HG02798 (cell line): ENCODE data around the gene GALNT14.
A peak's percentile ranks its signal among the peaks of the same experiment; 100 is the strongest.

Source experiments
- ATAC-seq: cut with Tn5 transposase; IDR thresholded peaks from one replicate; pipeline ENCODE4 v1.9.1; 2021; ENCODE audit warnings: mild to moderate bottlenecking; ENCODE audit not compliant: unreplicated experiment, poor library complexity

The GALNT14 gene

DNA sequence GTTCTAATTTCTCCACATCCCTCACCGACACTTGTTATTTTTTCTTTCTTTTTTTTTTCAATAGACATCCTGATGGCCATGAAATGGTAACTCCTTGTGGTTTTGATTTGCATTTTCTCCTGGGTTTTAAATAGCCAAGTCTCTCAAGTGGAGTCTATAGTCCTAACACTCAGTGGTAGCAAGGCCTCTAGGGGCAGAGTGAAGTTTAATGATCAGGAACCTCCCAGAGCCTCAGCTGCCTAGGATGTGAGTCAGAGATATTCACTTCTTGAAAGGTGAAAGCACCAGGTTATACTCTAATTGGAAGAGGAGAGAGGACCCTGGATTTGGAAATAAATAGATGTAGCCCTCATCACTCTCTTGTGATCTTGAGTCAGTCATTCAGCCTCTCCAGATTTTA, 268.3 kb downstream of the GALNT14 start:
- no peak for ATAC-seq

DNA sequence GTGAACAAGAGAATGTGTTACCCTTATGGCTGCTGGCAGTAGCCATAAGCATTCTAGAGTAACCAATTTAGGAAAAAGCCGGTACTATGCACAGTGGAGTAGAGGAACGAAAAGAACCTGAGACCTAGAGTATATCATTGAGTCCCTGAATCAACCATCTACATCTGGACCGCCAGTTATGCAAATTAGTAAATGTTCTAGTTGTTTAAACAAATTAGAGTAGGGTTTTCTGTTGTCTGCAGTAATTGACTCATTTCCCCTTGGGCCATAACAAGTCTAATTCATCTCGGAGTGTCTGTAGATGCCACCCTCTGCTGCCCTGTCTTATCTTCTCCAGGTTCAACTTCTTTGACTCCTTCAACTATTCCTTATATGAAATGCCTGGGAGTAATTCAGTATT, 270.9 kb downstream of the GALNT14 start:
- ATAC-seq = no peak

DNA sequence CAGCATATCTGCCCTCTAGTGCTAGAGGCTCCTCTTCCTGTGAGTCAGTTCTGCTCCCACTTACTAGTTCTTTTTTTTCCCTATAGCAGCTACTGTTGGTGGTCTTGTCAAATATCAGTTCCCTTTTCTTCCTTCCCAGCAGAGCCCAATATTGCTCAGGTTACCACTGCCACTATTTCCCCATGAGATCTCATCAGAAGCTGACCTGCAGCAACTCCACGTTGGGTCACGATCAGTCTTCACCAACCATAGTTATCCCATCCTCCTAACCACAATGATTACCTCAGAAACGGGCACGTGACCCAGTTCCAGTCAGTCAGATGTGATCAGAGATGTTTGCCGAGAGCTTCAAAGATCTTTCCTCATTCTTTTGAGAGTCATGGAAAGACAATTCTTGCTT, 271.3 kb downstream of the GALNT14 start:
- no peak for ATAC-seq

DNA sequence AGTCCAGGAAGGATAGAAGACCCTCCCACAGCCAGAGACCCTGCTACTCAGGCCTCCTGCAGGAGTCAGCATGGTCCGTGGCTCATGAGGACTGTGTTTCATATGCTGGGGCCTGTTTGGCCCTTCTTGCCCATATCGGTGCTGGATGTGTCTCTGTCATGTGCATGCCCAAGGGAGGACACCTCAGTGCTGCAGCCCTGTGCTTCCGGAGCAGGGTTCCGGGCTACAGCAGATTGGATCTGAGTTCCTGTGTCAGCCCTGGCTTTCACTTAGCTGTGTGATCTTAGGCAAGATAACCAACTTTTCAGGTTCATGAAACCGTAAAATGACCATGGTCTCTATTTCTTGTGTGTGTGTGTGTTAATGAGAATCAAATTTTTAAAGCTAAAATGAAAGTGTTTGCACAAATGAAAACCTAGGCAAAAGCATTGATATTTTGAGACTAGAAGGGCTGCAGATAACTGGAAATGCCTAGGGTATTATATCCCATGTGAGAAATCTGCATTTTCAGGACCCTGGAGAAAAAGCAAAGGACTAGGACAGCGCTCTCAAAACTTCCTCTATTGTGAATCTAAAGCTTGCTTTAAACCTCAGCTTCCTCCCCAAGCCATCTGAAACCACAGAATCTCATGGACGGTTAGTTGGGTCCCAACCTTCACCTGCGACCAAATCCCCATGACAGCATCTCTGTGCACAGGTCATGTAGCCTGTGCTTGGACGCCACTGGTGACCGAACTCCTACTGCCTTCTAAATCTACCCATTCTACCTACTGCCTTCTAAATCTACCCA, 272.2 kb downstream of the GALNT14 start:
- no peak for ATAC-seq

DNA sequence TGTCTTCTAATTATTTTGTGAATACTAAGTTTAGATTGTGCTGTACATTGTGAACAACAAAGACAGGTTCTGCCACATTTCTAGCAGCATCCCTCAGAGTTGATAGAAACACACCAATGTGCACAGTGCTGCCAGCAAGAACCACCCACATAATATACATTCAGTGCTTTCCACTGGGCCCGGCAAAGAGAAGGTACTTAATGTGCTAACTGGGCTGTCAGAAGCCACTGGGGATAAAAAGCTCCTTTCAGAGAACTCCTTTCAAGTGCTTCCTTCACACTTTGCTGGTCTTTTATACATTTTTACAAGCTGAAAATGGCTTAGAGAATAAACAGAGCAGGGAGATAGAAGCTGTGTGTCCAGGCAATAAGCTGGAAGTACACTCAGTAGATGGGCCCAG, 273.0 kb downstream of the GALNT14 start:
- no peak for ATAC-seq

DNA sequence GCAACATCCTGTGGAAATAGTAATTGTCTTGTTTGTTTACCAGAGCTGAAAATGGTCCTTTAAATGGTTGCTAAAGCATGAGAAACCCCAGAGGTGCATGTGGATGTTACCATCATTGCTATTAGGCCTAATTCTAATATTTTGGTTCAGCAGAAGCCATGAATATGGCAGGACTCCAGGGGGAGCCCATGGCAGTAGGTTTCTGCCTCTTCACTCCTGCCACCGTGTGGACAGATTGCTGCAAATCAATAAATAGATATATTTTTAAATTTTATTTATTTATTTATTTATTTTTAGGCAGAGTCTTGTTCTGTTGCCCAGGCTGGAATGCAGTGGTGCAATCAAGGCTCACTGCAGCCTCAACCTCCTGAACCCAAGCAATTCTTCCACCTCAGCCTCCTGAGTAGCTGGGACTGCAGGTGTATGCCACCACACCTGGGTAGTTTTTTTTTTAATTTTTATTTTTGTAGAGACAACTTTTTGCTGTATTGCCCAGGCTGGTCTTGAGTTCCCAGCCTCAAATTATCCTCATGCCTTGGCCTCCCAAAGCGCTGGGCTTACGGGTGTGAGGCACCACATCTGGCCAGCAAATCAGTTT, 276.1 kb downstream of the GALNT14 start:
- peak; percentile 75 for ATAC-seq

DNA sequence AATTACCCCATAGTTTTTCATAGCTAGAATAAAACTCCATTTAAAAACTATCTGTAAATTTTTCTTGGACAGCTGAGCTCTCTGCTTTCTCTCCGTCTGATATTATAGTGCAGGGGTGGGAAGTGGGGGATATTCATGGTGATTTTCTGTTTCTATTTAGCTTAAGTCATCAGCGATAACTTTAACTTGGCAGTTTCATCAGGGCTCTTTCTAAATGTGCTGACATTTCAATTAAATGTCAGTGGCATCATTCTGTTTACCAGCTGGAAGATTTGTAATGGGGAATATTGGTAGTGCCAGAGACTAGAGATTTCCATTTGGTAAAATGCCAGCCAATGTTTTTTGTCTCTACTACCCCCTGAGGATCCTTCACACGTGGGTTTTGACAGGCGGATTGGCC, 277.5 kb downstream of the GALNT14 start:
- no peak for ATAC-seq
